NCI-H345 (cell line): ENCODE measurements around the gene ADAM19.

ENCODE experiments used
- DNase-seq: peaks from one replicate; lab custom pipeline; 2025; lab: John Stamatoyannopoulos, UW

ADAM19 gene

DNA sequence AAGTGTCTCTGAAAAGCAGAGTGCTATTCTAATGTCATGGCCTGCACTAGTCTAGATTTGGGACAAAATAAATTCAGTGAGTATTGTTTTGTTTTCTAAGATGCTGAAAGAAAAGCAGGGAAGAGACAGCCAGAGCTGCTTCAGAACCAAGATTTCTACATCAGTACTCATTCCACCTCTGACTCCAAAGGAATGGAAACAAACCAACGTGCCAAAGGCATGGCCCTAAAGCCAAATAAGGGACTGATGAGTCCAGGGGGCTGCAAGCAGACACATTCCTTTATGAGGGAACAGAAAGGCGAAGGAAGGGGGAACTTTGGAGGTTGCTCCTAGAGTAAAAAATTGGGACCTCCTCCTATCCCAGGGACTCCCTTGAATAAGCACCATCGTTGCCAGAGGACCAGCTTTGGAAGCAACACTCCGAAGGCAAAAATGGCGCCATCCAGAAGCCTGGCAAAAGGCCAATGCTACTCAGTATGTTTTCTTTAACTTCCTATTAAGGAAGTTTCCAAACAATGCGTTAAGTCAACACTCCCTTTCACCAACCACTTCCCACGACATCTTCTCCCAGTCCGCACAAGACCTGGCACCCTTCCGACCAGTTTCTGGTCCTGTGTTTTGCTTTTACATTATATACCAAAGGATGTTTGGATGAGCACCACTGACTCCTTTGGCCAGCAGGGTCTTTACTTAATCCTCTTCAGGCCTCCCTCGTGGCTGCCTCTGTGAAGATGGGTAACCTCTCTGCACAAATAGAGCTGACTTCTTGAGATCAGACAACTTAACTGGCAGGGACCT, 31.6 kb downstream of the ADAM19 start:
- DNase-seq: no peak

DNA sequence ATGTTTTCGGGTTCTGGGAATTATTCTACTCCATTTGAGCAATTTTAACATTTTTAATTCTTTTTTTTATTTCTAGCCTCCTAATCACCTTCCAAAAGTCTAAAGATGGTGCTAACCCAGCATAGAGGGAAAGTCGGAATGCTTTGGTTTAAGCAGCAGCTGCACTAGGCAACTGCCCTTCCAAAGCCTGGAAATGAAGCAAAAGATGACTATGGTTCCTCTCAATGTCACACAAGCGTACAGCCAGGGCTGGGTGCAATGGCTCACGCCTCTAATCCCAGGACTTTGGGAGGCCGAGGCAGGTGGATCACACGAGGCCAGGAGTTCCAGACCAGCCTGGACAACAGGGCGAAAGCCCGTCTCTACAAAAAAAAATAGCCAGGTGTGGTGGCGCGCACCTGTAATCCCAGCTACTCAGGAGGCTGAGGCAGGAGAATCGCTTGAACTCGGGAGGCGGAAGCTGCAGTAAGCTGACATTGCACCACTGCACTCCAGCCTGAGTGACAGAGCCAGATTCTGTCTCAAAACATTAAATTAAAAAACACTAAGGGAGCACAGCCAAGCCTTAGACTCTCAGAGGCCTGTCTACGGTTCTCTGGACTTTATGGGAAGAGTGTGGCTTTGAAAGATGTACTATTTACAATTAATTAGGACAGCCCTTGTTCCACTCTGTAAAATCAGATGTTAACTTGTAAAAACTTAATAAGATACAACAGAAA, 33.1 kb downstream of the ADAM19 start:
- DNase-seq: no peak

DNA sequence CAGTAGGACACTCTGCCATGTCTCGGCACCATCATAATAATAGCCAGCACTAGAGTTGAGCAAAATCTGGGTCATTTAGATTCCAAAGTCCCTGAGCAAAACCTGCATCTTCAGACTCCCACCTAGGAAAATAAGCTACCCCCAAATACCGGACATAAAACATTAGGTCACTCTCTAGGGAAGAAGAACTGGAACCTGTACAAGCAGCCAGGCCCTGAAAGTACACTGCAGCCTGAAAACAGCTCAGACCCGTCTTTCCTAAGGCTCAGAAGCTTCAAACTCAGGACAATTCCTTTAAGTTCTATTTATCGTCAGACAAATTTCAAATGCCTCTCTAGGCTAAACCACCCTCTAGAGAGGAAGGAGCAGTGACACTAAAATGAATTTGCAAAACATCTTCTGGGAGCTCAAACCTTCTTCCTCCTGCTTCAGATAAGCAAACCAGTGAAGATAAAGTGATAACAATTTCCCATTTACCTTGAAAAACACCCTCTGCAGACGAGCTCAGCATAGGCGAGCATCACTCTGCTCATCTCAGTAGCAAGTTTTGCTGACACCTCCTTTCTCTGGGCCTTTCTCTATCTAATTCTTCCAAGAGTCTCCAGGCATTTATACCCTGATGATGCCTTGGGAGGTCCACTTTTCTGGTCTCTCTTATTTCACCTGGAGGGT, 34.0 kb downstream of the ADAM19 start:
- no peak for DNase-seq

DNA sequence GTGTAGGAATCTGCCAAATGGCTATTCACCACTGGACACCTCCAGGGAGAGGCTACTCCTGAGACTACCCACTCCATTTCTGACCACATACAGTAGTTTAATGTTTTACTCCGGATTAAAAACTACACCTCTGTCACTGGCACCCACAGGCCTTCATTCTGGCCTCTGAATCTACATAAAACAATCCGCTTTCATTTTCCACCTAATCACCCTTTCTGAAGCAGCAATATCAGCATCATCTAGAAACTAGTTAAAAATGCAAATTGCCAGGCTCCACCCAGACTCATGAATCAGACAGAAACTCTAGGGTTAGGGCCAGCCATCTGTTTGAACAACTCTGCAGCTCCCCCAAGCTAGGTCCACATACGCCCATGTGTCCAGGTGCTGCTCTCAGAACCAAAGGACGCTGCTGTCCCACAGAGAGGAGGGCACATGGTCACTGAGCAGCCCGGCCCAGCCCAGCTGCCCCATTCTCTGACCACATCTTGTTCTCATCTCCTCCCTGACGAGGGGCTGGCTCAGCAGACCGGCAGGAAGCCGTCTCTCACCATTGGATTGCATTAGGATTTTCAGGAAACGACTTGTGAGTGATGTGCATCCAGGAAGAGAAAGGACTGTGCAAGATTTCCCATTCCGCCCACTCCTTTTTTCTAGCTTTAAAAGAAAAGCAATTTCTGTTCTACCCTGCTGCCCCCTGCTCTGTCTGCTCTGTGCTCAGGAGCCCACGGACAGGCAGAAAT, 34.7 kb downstream of the ADAM19 start:
- no peak for DNase-seq

DNA sequence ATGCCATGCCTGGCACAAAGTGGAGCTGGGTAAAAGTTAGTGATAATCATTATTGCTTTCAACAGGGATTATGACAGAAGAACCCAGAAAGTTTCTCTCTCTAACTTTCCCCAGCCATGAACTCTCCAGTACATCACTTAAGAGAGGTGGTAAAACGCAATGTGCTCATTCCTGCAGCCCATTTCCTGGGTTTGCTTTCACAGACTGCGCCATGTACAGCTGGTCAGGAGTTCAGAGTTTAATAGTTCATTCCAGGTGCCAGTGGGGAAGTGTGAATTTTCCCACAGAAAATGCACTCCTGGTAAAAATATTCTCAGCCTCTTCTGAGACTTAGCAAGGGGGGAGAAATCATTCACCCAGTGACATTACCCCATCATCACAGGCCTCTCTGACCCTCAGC, 35.5 kb downstream of the ADAM19 start:
- DNase-seq: no peak

DNA sequence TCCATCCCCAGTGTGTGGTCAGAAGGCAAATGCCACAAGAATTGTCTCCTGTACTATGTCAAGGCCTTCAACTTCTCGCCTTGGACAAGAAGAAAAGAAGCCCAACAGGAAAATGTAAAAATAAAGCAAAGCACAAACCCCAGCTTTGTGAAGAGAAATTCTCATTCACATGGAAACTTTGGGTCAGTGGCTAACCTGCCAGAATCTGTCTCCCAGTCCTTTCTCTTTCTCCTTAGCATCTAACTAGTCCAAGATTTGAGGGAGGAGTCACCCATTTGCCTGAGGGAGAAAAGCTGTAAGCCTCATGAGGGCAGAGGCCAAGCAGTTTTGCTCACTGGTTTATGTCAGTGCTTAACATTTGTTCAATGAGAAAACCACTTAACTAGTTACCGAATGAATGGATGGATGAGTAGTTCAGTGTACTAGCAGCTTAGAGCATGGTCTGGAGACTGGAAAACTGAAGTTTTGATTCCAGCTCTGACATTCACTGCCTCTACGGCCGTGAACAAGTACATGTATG, 36.0 kb downstream of the ADAM19 start:
- DNase-seq: no peak

DNA sequence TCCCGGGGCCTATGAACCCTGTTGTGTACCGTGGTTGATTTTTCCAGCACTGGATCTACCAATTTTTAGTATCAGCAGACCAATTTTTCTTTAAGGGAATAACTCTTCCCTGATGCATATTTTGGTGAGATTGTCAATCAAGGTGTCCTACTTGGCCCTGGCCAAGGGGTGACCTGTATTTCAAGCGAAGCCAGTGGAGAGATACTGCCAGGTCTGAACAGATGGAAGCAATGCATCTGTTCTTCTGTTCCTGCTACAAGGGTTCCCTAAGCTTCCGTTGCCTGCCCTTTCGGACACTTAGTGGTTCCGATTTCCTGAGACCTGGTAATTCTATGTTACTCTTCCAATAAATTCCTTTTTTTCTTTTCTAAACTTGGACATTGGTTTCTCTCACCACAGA, 37.3 kb downstream of the ADAM19 start:
- DNase-seq: no peak

DNA sequence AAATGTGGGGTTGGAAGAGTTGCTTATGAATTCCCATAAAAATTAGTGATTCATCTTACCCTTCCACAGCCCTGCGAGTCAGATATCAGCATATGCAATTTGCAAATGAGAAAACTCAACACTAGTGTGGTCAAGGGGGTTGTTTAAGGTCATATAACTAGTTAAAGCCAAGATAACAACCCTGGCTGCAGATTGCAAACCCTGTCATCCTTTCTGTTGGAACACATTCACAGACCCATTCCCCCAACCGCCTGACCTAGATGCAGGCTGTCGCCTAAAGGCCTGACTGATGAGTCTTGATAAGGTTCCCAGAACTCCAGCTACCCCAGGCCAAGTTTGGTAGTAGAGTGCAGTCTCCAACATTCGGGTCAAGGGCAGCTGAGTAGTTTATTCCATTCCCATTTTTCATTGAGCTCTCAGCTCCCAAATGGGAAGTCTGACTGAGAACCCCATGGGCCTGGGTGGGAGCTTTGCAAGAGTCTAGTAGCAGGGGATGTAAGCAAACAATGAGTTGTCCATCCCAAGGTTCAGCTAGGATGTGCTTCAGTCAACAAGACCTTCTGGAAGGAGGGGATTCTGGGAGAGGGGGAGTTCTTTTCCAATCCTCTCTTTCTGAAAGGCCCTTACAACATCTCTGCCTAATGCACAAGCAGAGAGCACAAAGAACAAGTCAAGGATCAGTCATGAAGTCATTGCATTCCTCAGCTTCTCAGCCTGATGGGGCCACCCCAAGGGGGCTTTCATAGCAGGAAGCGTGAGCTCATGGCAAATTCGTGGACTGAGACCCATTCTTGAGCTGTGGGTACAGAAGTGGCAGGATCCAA, 40.3 kb downstream of the ADAM19 start:
- no peak for DNase-seq

DNA sequence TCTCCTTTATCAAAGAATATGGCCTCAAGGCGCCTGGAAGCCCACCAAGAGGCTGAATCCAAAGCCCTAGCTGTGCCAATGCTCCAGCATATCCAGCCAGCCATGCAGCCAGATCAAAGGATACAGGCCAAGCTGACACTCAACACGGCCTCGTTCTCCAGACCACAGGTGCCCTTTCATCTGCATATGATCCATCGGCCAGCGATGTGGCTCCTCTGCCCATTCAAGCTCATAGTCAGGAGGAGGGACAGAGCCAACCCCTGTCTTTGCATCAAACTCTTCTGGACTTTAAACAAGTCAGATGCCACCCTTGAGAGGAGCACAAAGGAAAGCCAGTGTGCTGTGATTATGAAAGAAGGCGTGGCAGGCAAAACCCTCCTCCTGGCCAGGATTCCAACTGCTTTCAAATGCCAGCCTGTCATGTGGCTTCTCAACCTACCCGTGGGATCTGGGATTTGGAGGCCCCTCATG, 42.5 kb downstream of the ADAM19 start:
- no peak for DNase-seq

DNA sequence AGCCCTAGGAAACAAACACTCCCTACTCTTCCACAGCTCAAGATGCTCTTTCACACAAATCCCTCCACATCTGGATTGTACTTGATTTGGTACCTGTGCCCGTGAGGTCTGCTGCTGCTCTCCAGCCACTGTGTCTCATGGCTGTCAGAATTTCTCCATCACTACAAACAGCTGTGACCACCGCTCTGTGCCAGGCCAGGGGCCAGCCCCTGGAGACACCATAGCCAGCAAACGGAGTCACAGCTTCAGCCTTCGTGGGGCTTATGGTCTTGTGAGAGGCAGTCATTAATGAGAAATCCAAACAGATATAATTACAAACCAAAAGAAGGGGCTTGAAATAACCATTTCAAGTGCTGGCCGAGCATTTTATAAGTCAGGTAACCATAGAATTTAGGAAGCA, 43.6 kb downstream of the ADAM19 start:
- DNase-seq: no peak

DNA sequence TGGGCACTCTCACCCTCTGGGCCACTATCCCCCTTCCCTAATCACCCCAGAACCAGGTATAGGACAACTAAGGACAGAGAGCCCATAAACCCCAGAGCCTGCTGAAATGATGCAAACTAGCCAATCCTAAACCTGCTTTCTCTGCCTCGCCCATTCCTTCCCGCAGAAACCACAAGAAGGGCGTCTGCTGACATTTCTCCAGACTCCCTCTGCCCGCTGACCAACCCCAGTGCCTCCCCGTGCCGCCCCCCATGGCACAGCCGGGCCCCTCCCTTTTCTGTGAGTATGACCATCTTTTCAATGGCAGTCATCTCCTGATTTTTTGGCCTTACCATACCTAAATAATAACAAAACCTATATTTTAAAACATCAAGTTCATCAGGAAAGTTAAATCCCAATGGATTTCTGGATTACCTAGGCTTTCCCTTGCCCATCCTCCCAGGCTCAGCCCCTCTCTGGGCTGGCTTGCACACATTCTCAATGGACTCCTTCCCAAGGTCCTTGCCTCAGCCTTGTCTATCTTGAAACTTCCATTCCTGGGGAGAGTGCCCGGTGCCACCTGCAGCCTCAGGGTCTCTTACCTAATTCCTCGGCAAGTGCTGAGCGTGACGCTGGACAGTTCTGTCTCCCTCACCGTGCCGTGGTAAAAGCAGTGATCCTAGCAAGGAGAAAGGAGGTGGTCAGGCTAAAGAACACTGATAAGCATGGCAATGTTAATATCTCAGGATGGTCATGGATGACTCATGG, 45.2 kb downstream of the ADAM19 start:
- DNase-seq: no peak

DNA sequence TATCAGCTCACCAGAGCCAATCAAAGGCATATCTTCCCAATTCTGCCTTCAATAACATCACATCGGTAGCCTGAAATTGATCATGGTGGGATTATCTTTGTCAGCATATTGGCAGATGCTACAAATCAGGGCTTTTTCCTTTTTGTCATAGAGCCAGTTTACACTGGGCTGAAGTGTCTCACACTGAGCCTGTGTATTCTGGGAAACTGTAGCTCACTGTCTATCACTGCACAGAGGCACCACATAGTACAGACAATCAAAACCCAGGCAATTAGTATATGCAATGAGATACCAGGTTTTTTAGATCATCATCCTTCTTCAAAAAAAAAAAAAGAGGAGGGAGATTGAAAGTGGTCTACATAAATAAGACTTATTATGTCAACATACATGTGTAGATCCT, 46.6 kb downstream of the ADAM19 start:
- DNase-seq: no peak

DNA sequence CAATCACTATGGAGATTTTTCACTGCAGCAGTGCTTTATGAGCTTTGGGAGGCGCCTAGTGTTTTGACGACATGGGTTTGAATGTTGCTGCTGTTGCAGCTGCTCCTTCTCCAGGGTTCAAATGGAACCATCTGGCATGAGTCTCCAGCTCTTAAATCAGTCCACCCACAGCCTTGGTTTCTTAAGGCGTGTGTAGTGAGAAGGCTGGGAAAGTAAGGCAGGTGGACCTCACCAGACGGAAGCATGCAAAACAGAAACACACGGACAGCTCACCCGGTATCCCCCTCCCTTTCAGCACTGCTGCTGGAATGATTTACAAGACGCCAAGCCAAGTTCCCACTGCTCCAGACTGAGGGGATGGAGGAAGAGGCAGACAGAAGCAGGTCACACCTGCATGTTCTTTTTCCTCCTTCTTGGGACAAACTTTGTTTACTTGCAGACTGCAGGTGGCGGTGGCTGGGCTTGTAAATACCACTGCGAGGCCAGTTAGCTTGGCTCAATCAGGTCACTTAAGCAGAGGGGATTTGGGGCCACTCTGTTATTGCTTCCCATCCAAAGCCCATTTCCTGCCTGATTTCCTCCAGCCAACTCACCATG, 47.4 kb downstream of the ADAM19 start:
- no peak for DNase-seq

DNA sequence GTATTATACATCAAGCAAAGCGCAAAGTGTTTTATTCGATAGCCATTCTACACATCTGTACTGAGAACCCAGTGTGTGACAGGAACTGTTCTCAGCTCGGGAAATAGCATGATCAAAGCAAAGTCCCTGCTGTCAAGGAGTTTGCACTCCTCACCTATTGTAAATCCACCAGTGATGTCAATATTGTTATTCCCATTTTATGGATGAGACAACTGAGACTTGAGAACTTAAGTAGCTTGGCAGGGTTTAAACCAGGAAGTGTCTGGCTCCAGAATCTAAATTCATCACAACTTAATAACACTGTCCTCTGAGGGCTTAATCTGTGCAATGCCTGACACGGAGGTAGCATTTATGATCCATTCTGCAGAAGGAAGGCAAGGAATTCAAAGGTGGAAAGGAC, 50.7 kb downstream of the ADAM19 start:
- DNase-seq: no peak

DNA sequence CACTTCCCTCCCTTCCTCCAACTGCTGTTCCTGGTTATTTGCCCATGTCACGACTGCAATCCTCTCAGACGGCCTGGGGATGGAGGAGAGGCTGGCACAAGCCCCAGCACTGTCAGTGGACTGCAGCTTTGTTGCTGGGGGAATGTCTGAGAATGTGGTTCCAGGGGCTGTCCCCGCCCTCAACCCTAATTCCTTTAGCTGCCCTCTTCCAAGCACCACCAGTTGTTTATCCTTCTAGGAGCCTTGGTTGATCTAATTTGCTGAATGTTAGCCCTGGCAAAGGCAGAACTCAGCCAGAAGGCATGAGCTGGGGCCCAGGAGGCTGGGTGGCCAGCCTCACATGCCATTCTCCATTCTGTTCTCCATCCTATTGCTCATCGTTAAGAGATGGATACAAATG, 51.6 kb downstream of the ADAM19 start:
- no peak for DNase-seq

DNA sequence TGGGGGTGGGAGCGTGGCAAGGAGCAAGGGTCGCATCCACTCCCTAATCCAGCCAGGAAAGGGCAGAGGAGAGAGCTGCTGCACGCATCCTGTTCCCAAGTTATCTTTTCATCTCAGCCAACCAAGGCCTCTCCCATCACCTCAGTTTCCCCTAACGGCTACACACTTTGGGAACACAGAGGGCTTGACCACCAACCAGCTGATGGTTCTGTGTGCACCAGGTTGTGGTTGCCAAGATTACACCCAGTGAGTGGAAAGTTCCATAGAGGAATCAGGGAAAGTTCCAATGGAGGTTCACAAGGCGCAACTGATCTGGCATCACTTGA, 53.9 kb downstream of the ADAM19 start:
- no peak for DNase-seq

DNA sequence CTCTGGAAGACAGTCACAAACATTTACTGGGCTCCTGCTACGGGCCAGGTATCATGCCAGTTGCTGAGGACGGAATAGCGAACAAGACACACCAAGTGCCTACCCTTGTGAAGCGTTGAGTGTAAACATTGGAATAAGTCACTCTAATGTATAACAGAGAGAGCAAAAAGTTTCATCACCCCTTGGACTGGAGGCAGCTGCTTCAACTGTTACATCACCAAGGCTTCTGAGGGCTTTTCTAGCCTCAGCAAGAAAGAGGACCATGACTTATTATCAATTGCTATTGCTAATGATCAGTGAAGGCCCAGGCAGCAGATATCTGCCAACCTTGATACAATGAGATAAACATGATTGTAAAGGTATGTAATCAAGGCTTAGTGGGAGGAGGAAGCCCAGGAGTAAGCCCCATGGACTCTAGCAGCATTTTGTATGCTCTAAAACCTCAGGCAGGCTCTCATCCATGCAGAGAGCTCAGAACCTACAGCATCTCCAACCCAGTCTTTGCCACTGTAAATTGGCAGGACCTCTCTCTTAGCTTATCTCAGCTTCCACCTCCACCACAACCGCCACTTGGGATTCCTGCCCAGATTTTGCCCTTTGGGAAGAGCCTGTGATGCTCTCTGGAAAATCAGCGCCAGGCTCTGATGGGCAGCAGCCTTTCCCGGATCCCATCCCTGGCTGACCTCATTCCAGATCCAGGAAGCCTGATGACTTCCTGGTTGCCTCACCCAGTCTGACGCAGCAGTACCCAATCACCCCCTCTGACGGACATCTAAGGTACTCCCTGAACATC, 54.5 kb downstream of the ADAM19 start:
- DNase-seq: no peak

DNA sequence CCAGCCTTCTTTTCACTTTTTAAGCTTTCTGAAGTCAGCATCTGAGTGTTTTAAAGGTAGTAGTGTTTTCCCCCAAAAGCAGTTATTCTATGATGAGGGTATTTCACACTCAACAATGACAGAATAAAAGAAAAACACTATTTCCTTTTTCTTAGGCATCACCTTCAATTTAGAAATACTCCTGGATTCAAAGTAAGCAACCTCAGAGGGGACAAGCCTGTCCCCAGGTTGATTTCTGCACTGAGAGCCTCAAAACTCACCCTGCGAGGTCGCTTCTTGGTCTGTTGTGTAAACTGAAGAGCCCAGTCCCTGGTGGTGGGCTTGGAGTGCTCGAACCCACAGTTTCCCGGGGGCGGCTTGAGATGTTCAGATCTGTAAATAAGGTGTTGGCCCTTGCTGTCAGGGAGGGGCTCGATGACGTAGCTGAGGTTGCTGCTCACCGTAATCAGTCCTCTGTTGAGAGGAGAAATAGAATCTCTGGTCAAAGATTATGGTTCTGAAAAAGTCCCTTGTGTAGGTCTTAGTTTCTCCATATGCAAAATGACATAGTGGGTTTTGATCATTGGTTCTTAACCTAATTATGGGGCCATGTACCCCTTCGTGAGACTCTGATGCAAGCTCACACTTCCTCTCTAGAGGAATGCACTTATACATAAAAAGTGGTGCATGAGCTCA, 55.9 kb downstream of the ADAM19 start:
- DNase-seq: no peak

DNA sequence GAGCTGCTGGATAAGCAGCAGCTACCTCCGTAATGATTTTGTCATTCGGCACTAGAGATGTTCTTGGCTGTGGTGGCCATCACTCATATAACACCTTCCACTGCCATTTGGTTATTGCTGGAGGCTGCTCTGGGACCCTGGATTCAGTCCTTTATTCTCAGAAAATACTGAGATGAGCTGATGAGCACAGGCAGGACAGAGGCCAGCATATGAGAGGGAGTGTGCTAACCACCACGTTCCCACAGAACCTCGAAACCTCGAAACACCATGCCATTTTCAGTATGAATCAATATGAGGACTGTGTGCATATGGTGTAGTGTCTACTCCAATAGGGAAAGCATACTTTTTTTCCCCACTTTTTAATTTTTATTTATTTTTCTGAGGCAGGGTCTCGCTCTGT, 56.6 kb downstream of the ADAM19 start:
- no peak for DNase-seq
